Measurements from ENCODE around the gene CIAO1. TPM values are rescaled to one million over a fixed set of nuclear protein-coding genes. Genes with fewer than 3 reads are reported as not detected.
"Not testable (repeated sequence)": the region's sequence is repeated elsewhere in the genome, so short reads cannot be mapped to it uniquely, and the experiment has no call there.

CIAO1 gene
- total RNA-seq, 2 experiments from 2014 or later, result 64.9 to 65.9 TPM

- ATAC-seq, result no peak
- Mint-ChIP-seq H3K4me1 (ENCODE audit: low read depth) (peaks cover 55% of the 10 kb centered on the region), H3K9me3 (ENCODE audit: insufficient read depth) (no peaks in the 10 kb centered on the region), H3K4me3 (no peak overlapping the region), H3K27me3 (ENCODE audit: low read depth) (no peaks in the 10 kb centered on the region), H3K36me3 (ENCODE audit: low read depth) (peaks cover 57% of the 10 kb centered on the region), H3K27ac (peak overlapping the region; percentile 2)
- ChIA-PET POLR2A (interaction anchor here (1.3 kb wide), 1 partner anchor 42 kb away, joined by 3 read pairs; the partner anchor contains the start of gene STARD7), CTCF (interaction anchor here (1.8 kb wide), 1 partner anchor 15 kb away, joined by 4 read pairs; no protein-coding TSS in a partner anchor)
- DNase-seq, result no peak
Observed at GRCh38 chr2:96250188-96250587, 15.8 kb upstream of the CIAO1 start.

- Mint-ChIP-seq H3K27ac (peak overlapping the region; percentile 66), H3K27me3 (ENCODE audit: low read depth) (no peaks in the 10 kb centered on the region), H3K9me3 (ENCODE audit: insufficient read depth) (no peaks in the 10 kb centered on the region), H3K36me3 (ENCODE audit: low read depth) (peaks cover 55% of the 10 kb centered on the region), H3K4me1 (ENCODE audit: low read depth) (peaks cover 49% of the 10 kb centered on the region), H3K4me3 (no peak overlapping the region)
- DNase-seq, result no peak
- ATAC-seq, result no peak
- ChIA-PET POLR2A (no interaction called here), CTCF (no interaction called here)
Observed at GRCh38 chr2:96251721-96252292, 14.2 kb upstream of the CIAO1 start.

GRCh38 chr2:96252526-96252925 is 13.5 kb upstream of the CIAO1 start:
- Mint-ChIP-seq H3K4me1 (ENCODE audit: low read depth) (peaks cover 51% of the 10 kb centered on the region), H3K4me3 (no peak overlapping the region), H3K36me3 (ENCODE audit: low read depth) (peaks cover 53% of the 10 kb centered on the region), H3K27me3 (ENCODE audit: low read depth) (no peaks in the 10 kb centered on the region), H3K27ac (peak overlapping the region; percentile 43), H3K9me3 (ENCODE audit: insufficient read depth) (no peaks in the 10 kb centered on the region)
- CTCF ChIA-PET, result interaction anchor here (5.5 kb wide), 1 partner anchor 13 kb away, joined by 26 read pairs; the partner anchor contains the start of genes CIAO1 and TMEM127
- DNase-seq, result no peak
- ATAC-seq, result no peak
- POLR2A ChIA-PET, result no interaction called here

- Mint-ChIP-seq H3K27ac (no peak overlapping the region), H3K9me3 (ENCODE audit: insufficient read depth) (no peaks in the 10 kb centered on the region), H3K4me3 (no peak overlapping the region), H3K4me1 (ENCODE audit: low read depth) (peaks cover 50% of the 10 kb centered on the region), H3K27me3 (ENCODE audit: low read depth) (no peaks in the 10 kb centered on the region), H3K36me3 (ENCODE audit: low read depth) (peaks cover 53% of the 10 kb centered on the region)
- no peak for DNase-seq
- ChIA-PET CTCF (interaction anchor here (5.5 kb wide), 1 partner anchor 13 kb away, joined by 26 read pairs; the partner anchor contains the start of genes CIAO1 and TMEM127), POLR2A (interaction anchor here (1.5 kb wide), 1 partner anchor 44 kb away, joined by 7 read pairs; the partner anchor contains the start of gene STARD7)
- no peak for ATAC-seq
Observed at GRCh38 chr2:96253006-96253405, 13.0 kb upstream of the CIAO1 start.

GRCh38 chr2:96254571-96254970 is 11.5 kb upstream of the CIAO1 start:
- no peaks in the 10 kb centered on the region for H3K27me3 Mint-ChIP-seq (ENCODE audit: low read depth)
- peaks cover 59% of the 10 kb centered on the region for H3K36me3 Mint-ChIP-seq (ENCODE audit: low read depth)
- H3K27ac Mint-ChIP-seq, result no peak overlapping the region
- ChIA-PET POLR2A (interaction anchor here (1.5 kb wide), 1 partner anchor 46 kb away, joined by 7 read pairs; the partner anchor contains the start of gene STARD7), CTCF (interaction anchor here (0.8 to 5.5 kb wide), 2 partner anchors 11 to 72 kb away, joined by 3 to 26 read pairs; partner anchors contain the start of genes CIAO1 and TMEM127)
- ATAC-seq (no peak), DNase-seq (no peak)
- no peak overlapping the region for H3K4me3 Mint-ChIP-seq
- H3K9me3 Mint-ChIP-seq (ENCODE audit: insufficient read depth), result no peaks in the 10 kb centered on the region
- H3K4me1 Mint-ChIP-seq (ENCODE audit: low read depth), result peaks cover 65% of the 10 kb centered on the region

GRCh38 chr2:96256611-96257113 is 9.4 kb upstream of the CIAO1 start:
- Mint-ChIP-seq H3K4me3 (peak overlapping the region; percentile 27), H3K27ac (peak overlapping the region; percentile 74), H3K9me3 (ENCODE audit: insufficient read depth) (no peaks in the 10 kb centered on the region), H3K27me3 (ENCODE audit: low read depth) (no peaks in the 10 kb centered on the region), H3K4me1 (ENCODE audit: low read depth) (peaks cover 67% of the 10 kb centered on the region), H3K36me3 (ENCODE audit: low read depth) (peaks cover 57% of the 10 kb centered on the region)
- ChIA-PET POLR2A (interaction anchor here (2.6 kb wide), 1 partner anchor 48 kb away, joined by 10 read pairs; the partner anchor contains the start of gene STARD7), CTCF (interaction anchor here (1.4 to 5.5 kb wide), 2 partner anchors 9 to 64 kb away, joined by 3 to 26 read pairs; partner anchors contain the start of genes CIAO1 and TMEM127)
- no peak for DNase-seq
- ATAC-seq, result no peak

- peak overlapping the region; percentile 74 for H3K27ac Mint-ChIP-seq
- ATAC-seq, result not testable (repeated sequence)
Observed at GRCh38 chr2:96257744-96258143, 8.3 kb upstream of the CIAO1 start.

GRCh38 chr2:96258166-96259022 is 7.6 kb upstream of the CIAO1 start:
- CTCF ChIA-PET, result interaction anchor here (0.9 to 1.3 kb wide), 3 partner anchors 13 to 266 kb away, joined by 3 to 4 read pairs (median 3); no protein-coding TSS in a partner anchor
- H3K4me3 Mint-ChIP-seq, result no peak overlapping the region
- ATAC-seq, result no peak
- peaks cover 69% of the 10 kb centered on the region for H3K4me1 Mint-ChIP-seq (ENCODE audit: low read depth)
- DNase-seq, result no peak
- no peaks in the 10 kb centered on the region for H3K9me3 Mint-ChIP-seq (ENCODE audit: insufficient read depth)
- no peaks in the 10 kb centered on the region for H3K27me3 Mint-ChIP-seq (ENCODE audit: low read depth)
- peaks cover 52% of the 10 kb centered on the region for H3K36me3 Mint-ChIP-seq (ENCODE audit: low read depth)
- H3K27ac Mint-ChIP-seq, result peak overlapping the region; percentile 30
- POLR2A ChIA-PET, result interaction anchor here (0.9 to 1.0 kb wide), 2 partner anchors 13 to 53 kb away, joined by 3 read pairs; no protein-coding TSS in a partner anchor

More at GRCh38 chr2:96257744-96258143, 8.3 kb upstream of the CIAO1 start:
- peaks cover 66% of the 10 kb centered on the region for H3K4me1 Mint-ChIP-seq (ENCODE audit: low read depth)
- H3K27me3 Mint-ChIP-seq (ENCODE audit: low read depth); H3K9me3 Mint-ChIP-seq (ENCODE audit: insufficient read depth); POLR2A ChIA-PET; H3K4me3 Mint-ChIP-seq; DNase-seq: not testable (repeated sequence)
- H3K36me3 Mint-ChIP-seq (ENCODE audit: low read depth), result peaks cover 55% of the 10 kb centered on the region
- CTCF ChIA-PET, result interaction anchor here (5.5 kb wide), 1 partner anchor 8 kb away, joined by 26 read pairs; the partner anchor contains the start of genes CIAO1 and TMEM127

- H3K27ac Mint-ChIP-seq, result no peak overlapping the region
- CTCF ChIA-PET, result interaction anchor here (0.6 to 3.2 kb wide), 8 partner anchors 14 to 267 kb away, joined by 3 to 17 read pairs (median 4); partner anchors contain the start of gene ASTL
- H3K4me3 Mint-ChIP-seq, result no peak overlapping the region
- H3K27me3 Mint-ChIP-seq (ENCODE audit: low read depth), result no peaks in the 10 kb centered on the region
- DNase-seq, result no peak
- POLR2A ChIA-PET, result interaction anchor here (0.9 kb wide), 2 partner anchors 51 to 54 kb away, joined by 3 read pairs; partner anchors contain the start of gene STARD7
- ATAC-seq, result no peak
- H3K9me3 Mint-ChIP-seq (ENCODE audit: insufficient read depth), result no peaks in the 10 kb centered on the region
- peaks cover 80% of the 10 kb centered on the region for H3K4me1 Mint-ChIP-seq (ENCODE audit: low read depth)
- H3K36me3 Mint-ChIP-seq (ENCODE audit: low read depth), result peaks cover 49% of the 10 kb centered on the region
Observed at GRCh38 chr2:96259497-96259921, 6.5 kb upstream of the CIAO1 start.

GRCh38 chr2:96260387-96261260 is 5.4 kb upstream of the CIAO1 start:
- Mint-ChIP-seq H3K4me3 (no peak overlapping the region), H3K36me3 (ENCODE audit: low read depth) (peaks cover 42% of the 10 kb centered on the region), H3K4me1 (ENCODE audit: low read depth) (peaks cover 72% of the 10 kb centered on the region), H3K27ac (peak overlapping the region; percentile 53), H3K27me3 (ENCODE audit: low read depth) (no peaks in the 10 kb centered on the region), H3K9me3 (ENCODE audit: insufficient read depth) (no peaks in the 10 kb centered on the region)
- DNase-seq, result peak; percentile 57
- peak; percentile 43 for ATAC-seq
- ChIA-PET POLR2A (interaction anchor here (0.7 to 1.7 kb wide), 5 partner anchors 18 to 64 kb away, joined by 3 to 9 read pairs (median 4); partner anchors contain the start of genes ITPRIPL1 and STARD7), CTCF (interaction anchor here (0.5 to 3.2 kb wide), 12 partner anchors 15 to 268 kb away, joined by 3 to 17 read pairs (median 6); partner anchors contain the start of genes ASTL and STARD7)
